ENCODE data around the gene ASPG. TPM values are rescaled to one million over a fixed set of nuclear protein-coding genes. Genes with fewer than 3 reads are reported as not detected.

Gene ASPG
- polyA plus RNA-seq, 1 donor from 2014 or later = 0.16 TPM

DNA sequence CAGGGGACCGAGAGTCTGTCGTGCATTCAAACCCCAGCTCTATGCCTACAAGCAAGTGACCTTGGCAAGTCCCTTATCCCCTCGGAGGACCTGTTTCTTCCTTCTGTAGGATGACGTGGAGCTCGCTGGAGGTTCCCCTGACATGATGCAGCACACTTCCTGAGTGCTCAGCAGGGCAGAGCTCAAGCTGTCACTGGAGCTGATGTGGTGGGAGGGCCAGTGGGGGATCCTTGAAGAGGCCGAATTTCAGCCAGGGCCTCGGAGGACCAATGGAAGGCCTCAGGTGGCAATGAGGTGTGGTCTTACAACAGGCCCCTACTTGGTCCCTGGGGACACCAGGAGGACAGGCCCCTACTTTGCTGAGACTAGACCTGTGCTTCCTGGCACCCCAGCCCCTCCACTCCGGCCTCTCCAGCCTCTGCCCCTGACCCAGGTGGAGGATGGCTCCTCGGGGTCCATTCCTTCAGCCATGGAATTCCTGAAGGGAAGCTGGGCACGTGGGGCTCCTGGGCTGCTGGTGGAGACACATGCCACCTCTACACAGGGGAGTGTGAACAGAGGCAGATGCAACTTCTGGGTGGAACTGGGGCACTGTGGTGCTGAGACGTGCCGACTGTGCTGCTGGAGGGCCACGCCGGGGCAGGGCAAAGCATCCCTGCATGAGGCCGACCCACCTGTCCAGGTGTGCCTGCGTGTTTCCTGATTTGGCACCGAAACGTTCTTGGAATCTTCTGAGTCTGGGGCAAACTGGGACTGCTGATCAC, 34.2 kb downstream of the ASPG start:
- no peak overlapping the region for H3K4me3 ChIP-seq (ENCODE audit: low read length)
- H3K4me2 ChIP-seq (ENCODE audit: low read length) = no peak overlapping the region
- H3F3A ChIP-seq (ENCODE audit: insufficient read depth, low read length, poor library complexity, severe bottlenecking) = no peaks in the 10 kb centered on the region
- no peaks in the 10 kb centered on the region for H3K36me3 ChIP-seq (ENCODE audit: insufficient read depth, low read length)
- no peak overlapping the region for H3K27ac ChIP-seq (ENCODE audit: low read length)
- peaks cover 6% of the 10 kb centered on the region for H3K9me3 ChIP-seq (ENCODE audit: low read length)
- no peaks in the 10 kb centered on the region for H3K9me2 ChIP-seq (ENCODE audit: insufficient read depth, low read length)
- H3K27me3 ChIP-seq (ENCODE audit: insufficient read depth, low read depth, low read length) = peaks cover 58% of the 10 kb centered on the region
- no peak overlapping the region for H3K9ac ChIP-seq (ENCODE audit: low read length)
- TF ChIP-seq EZH2 (IDR thresholded peaks at IDR 0.05; ENCODE audit: borderline replicate concordance, insufficient read depth, low read length, poor library complexity, severe bottlenecking) (no peak), CTCF (IDR thresholded peaks at IDR 0.05; ENCODE audit: poor library complexity, severe bottlenecking) (no peak), SMC3 (conservative IDR thresholded peaks at IDR 0.05; ENCODE audit: poor library complexity) (no peak), EP300 (conservative IDR thresholded peaks at IDR 0.05; ENCODE audit: poor library complexity, severe bottlenecking) (no peak), POLR2AphosphoS5 (IDR thresholded peaks at IDR 0.05) (no peak), MXI1 (conservative IDR thresholded peaks at IDR 0.05; ENCODE audit: poor library complexity, severe bottlenecking) (no peak), RAD21 (conservative IDR thresholded peaks at IDR 0.05) (no peak), TAF1 (IDR thresholded peaks at IDR 0.05; ENCODE audit: low read depth) (no peak)
- TF ChIP-seq, protein P1, sequence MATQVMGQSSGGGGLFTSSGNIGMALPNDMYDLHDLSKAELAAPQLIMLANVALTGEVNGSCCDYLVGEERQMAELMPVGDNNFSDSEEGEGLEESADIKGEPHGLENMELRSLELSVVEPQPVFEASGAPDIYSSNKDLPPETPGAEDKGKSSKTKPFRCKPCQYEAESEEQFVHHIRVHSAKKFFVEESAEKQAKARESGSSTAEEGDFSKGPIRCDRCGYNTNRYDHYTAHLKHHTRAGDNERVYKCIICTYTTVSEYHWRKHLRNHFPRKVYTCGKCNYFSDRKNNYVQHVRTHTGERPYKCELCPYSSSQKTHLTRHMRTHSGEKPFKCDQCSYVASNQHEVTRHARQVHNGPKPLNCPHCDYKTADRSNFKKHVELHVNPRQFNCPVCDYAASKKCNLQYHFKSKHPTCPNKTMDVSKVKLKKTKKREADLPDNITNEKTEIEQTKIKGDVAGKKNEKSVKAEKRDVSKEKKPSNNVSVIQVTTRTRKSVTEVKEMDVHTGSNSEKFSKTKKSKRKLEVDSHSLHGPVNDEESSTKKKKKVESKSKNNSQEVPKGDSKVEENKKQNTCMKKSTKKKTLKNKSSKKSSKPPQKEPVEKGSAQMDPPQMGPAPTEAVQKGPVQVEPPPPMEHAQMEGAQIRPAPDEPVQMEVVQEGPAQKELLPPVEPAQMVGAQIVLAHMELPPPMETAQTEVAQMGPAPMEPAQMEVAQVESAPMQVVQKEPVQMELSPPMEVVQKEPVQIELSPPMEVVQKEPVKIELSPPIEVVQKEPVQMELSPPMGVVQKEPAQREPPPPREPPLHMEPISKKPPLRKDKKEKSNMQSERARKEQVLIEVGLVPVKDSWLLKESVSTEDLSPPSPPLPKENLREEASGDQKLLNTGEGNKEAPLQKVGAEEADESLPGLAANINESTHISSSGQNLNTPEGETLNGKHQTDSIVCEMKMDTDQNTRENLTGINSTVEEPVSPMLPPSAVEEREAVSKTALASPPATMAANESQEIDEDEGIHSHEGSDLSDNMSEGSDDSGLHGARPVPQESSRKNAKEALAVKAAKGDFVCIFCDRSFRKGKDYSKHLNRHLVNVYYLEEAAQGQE (IDR thresholded peaks at IDR 0.05; ENCODE audit: borderline replicate concordance) = no peak
- no peaks in the 10 kb centered on the region for H4K20me1 ChIP-seq (ENCODE audit: insufficient read depth)
- no peak overlapping the region for H2AFZ ChIP-seq (ENCODE audit: low read depth, low read length)
- H3K79me2 ChIP-seq (replicated peaks; ENCODE audit: insufficient read depth, low read length) = no peaks in the 10 kb centered on the region

DNA sequence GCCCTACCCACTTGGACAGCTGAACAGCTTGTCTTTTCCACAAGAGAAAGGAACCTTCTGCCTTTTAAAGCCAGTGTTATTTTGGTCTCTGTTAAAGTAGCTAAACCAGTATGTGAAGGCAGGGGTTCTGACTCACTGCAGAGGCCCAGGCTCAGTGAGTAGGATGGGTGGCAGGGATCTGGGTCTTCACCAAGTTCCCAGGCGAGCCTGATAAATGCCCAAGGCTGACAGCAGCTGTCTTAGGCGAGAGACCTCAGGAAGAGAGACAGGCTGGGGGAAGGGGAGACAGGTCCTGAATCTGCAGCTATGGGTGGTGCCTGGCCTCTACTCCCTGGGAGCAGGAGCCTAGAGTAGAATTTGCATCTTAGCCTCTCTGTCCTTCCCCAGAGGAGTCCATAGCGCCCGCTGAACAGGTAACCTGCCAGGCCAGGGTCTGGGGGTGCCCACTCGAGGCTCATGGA, 34.8 kb downstream of the ASPG start:
- no peaks in the 10 kb centered on the region for H3K36me3 ChIP-seq (ENCODE audit: insufficient read depth, low read length)
- H3K9me2 ChIP-seq (ENCODE audit: insufficient read depth, low read length) = no peaks in the 10 kb centered on the region
- H3K4me2 ChIP-seq (ENCODE audit: low read length) = no peak overlapping the region
- H2AFZ ChIP-seq (ENCODE audit: low read depth, low read length) = no peak overlapping the region
- H3K27ac ChIP-seq (ENCODE audit: low read length) = no peak overlapping the region
- no peaks in the 10 kb centered on the region for H4K20me1 ChIP-seq (ENCODE audit: insufficient read depth)
- no peak overlapping the region for H3K4me3 ChIP-seq (ENCODE audit: low read length)
- peaks cover 6% of the 10 kb centered on the region for H3K9me3 ChIP-seq (ENCODE audit: low read length)
- H3F3A ChIP-seq (ENCODE audit: insufficient read depth, low read length, poor library complexity, severe bottlenecking) = no peaks in the 10 kb centered on the region
- no peak overlapping the region for H3K9ac ChIP-seq (ENCODE audit: low read length)
- TF ChIP-seq EP300 (conservative IDR thresholded peaks at IDR 0.05; ENCODE audit: poor library complexity, severe bottlenecking) (no peak), CTCF (IDR thresholded peaks at IDR 0.05; ENCODE audit: poor library complexity, severe bottlenecking) (no peak), EZH2 (IDR thresholded peaks at IDR 0.05; ENCODE audit: borderline replicate concordance, insufficient read depth, low read length, poor library complexity, severe bottlenecking) (no peak), POLR2AphosphoS5 (IDR thresholded peaks at IDR 0.05) (no peak), MXI1 (conservative IDR thresholded peaks at IDR 0.05; ENCODE audit: poor library complexity, severe bottlenecking) (no peak), SMC3 (conservative IDR thresholded peaks at IDR 0.05; ENCODE audit: poor library complexity) (no peak), TAF1 (IDR thresholded peaks at IDR 0.05; ENCODE audit: low read depth) (no peak), RAD21 (conservative IDR thresholded peaks at IDR 0.05) (no peak)
- TF ChIP-seq, protein P1 (IDR thresholded peaks at IDR 0.05; ENCODE audit: borderline replicate concordance) = no peak
- no peaks in the 10 kb centered on the region for H3K79me2 ChIP-seq (replicated peaks; ENCODE audit: insufficient read depth, low read length)
- peaks cover 51% of the 10 kb centered on the region for H3K27me3 ChIP-seq (ENCODE audit: insufficient read depth, low read depth, low read length)

All from neural cell (in vitro differentiated cells).